GM23338 (cell line): ENCODE data around the gene H1-8. TPM values are rescaled to one million over a fixed set of nuclear protein-coding genes. Genes with fewer than 3 reads are reported as not detected.

ENCODE experiments used
- ATAC-seq: fragments of 200-7000 bp; cut with Tn5 transposase; 3 replicates; pipeline ENCODE4 v1.9.1; 2020
- DNase-seq: peaks from one replicate; pipeline ENCODE4 v3.0.0-alpha.2; 2015; ENCODE audit warnings: low spot score
- H2AFZ ChIP-seq: fragments of 200-600 bp; sonication (generic); 2 replicates; pipeline ENCODE4 v1.8.0; 2016; ENCODE audit warnings: antibody characterized with exemption, mild to moderate bottlenecking, moderate library complexity
- H3F3A ChIP-seq: fragments of 200-600 bp; sonication (generic); replicated peaks from 2 replicates; pipeline ENCODE4 v1.8.0; 2017; ENCODE audit warnings: antibody characterized with exemption, mixed run types, low read depth
- H3K27ac ChIP-seq: fragments of 200-600 bp; sonication (generic); 2 replicates; pipeline ENCODE4 v1.6.1; 2016; ENCODE audit warnings: low read depth
- H3K27me3 ChIP-seq: fragments of 200-600 bp; sonication (generic); 2 replicates; pipeline ENCODE4 v1.8.0; 2016; ENCODE audit warnings: mild to moderate bottlenecking, mixed run types, moderate library complexity; ENCODE audit not compliant: insufficient read depth
- H3K36me3 ChIP-seq: fragments of 200-600 bp; sonication (generic); 2 replicates; pipeline ENCODE4 v1.8.0; 2016; ENCODE audit warnings: mild to moderate bottlenecking; ENCODE audit not compliant: insufficient read depth
- H3K4me1 ChIP-seq: fragments of 200-600 bp; sonication (generic); 2 replicates; pipeline ENCODE4 v1.8.0; 2016; ENCODE audit warnings: mild to moderate bottlenecking, moderate library complexity; ENCODE audit not compliant: insufficient read depth
- H3K4me2 ChIP-seq: fragments of 200-600 bp; sonication (generic); 2 replicates; pipeline ENCODE4 v1.7.1; 2017; ENCODE audit warnings: mixed run types
- H3K4me3 ChIP-seq: fragments of 200-600 bp; sonication (generic); 2 replicates; pipeline ENCODE4 v1.6.1; 2016; ENCODE audit warnings: mixed run types
- H3K79me2 ChIP-seq: fragments of 200-600 bp; sonication (generic); replicated peaks from 2 replicates; pipeline ENCODE4 v1.8.0; 2017; ENCODE audit warnings: mild to moderate bottlenecking; ENCODE audit not compliant: insufficient read depth
- H3K9me2 ChIP-seq: fragments of 200-600 bp; sonication (generic); 2 replicates; pipeline ENCODE4 v1.8.0; 2017; ENCODE audit not compliant: insufficient read depth
- H4K20me1 ChIP-seq: fragments of 200-600 bp; sonication (generic); replicated peaks from 2 replicates; pipeline ENCODE4 v1.8.0; 2017; ENCODE audit warnings: mild to moderate bottlenecking; ENCODE audit not compliant: insufficient read depth
- H3K27ac Mint-ChIP-seq: 2 replicates; pipeline ENCODE4 v1.8.0; 2020; ENCODE audit warnings: inconsistent platforms, mild to moderate bottlenecking, moderate library complexity, mixed read lengths
- H3K27me3 Mint-ChIP-seq: 3 replicates; pipeline ENCODE4 v1.8.0; 2022; ENCODE audit warnings: low read depth, mild to moderate bottlenecking, moderate library complexity, mixed read lengths, inconsistent platforms; ENCODE audit not compliant: insufficient read depth, poor library complexity
- H3K36me3 Mint-ChIP-seq: 3 replicates; pipeline ENCODE4 v1.8.0; 2021; ENCODE audit warnings: low read depth, mild to moderate bottlenecking, inconsistent platforms, moderate library complexity, mixed read lengths
- H3K4me1 Mint-ChIP-seq: 3 replicates; pipeline ENCODE4 v1.8.0; 2020; ENCODE audit warnings: mild to moderate bottlenecking, inconsistent platforms, mixed read lengths
- H3K4me3 Mint-ChIP-seq: 3 replicates; pipeline ENCODE4 v1.8.0; 2021; ENCODE audit warnings: moderate library complexity, mild to moderate bottlenecking, inconsistent platforms, mixed read lengths
- H3K9me3 Mint-ChIP-seq: 3 replicates; pipeline ENCODE4 v1.8.0; 2020; ENCODE audit warnings: moderate library complexity, mild to moderate bottlenecking, inconsistent platforms, mixed read lengths
- CREB1 ChIP-seq: fragments of 250-450 bp; sonication (Bioruptor Pico); IDR thresholded peaks from 2 replicates; pipeline ENCODE4 v1.5.0; 2020; ENCODE audit warnings: low read depth, mild to moderate bottlenecking, moderate library complexity
- EZH2 ChIP-seq: fragments of 200-600 bp; sonication (generic); IDR thresholded peaks from one replicate; pipeline ENCODE4 v1.8.0; 2017; ENCODE audit warnings: antibody characterized with exemption, mild to moderate bottlenecking, low read depth; ENCODE audit not compliant: unreplicated experiment
- EZH2phosphoT487 ChIP-seq: fragments of 200-600 bp; sonication (generic); IDR thresholded peaks from one replicate; pipeline ENCODE4 v1.8.1; 2018; ENCODE audit warnings: antibody characterized with exemption; ENCODE audit not compliant: unreplicated experiment
- JUNB ChIP-seq: IDR thresholded peaks from one replicate; pipeline ENCODE4 v1.6.1; 2016; ENCODE audit warnings: antibody characterized with exemption; ENCODE audit not compliant: unreplicated experiment
- NANOG ChIP-seq: IDR thresholded peaks from 2 replicates; pipeline ENCODE4 v1.6.1; 2016; ENCODE audit warnings: antibody characterized with exemption, borderline replicate concordance
- POLR2AphosphoS5 ChIP-seq: IDR thresholded peaks from 2 replicates; pipeline ENCODE4 v1.6.1; 2016; ENCODE audit warnings: antibody characterized with exemption, low read depth
- STAT1 ChIP-seq: IDR thresholded peaks from one replicate; pipeline ENCODE4 v1.6.1; 2016; ENCODE audit warnings: antibody characterized with exemption; ENCODE audit not compliant: unreplicated experiment
- ZNF114 ChIP-seq: fragments of 250-450 bp; sonication (Bioruptor Pico); IDR thresholded peaks from 2 replicates; pipeline ENCODE4 v1.5.0; 2020; ENCODE audit warnings: mild to moderate bottlenecking, moderate library complexity
- ZNF331 ChIP-seq: fragments of 250-450 bp; sonication (Bioruptor Pico); IDR thresholded peaks from 2 replicates; pipeline ENCODE4 v1.5.0; 2020; ENCODE audit warnings: low read depth, mild to moderate bottlenecking, moderate library complexity
- polyA plus RNA-seq: library from polyadenylated mRNA; unstranded; fragments of >200 nt; fragmentation: Nextera tagmentation; extraction: Ambion mirVana; gene quantifications from 2 replicates; pipeline ENCODE4 v1.2.1, GENCODE V29; 2016
- total RNA-seq: library from RNA; depleted of rRNA; stranded (reverse); fragments of >200 nt; shearing (Covaris generic); gene quantifications from 2 replicates; pipeline ENCODE4 v1.2.3, GENCODE V29; 2014
- TF ChIP-seq, protein P1 (sequence below): IDR thresholded peaks from 2 replicates; pipeline ENCODE4 v1.6.1; 2016; ENCODE audit warnings: antibody characterized with exemption
- TF ChIP-seq, protein P2 (sequence below), 2 experiments: fragments of 200-600 bp in 1 of 2; sonication (generic) in 1 of 2; conservative IDR thresholded peaks; 2 replicates each; pipeline versions ENCODE4 v1.5.1 to v1.6.1; 2016 to 2017; ENCODE audit warnings: antibody characterized with exemption in 2 of 2, low read depth in 2 of 2, mild to moderate bottlenecking in 2 of 2, moderate library complexity in 1 of 2
- TF ChIP-seq, protein P3 (sequence below): IDR thresholded peaks from one replicate; pipeline ENCODE4 v1.6.1; 2018; ENCODE audit warnings: antibody characterized with exemption; ENCODE audit not compliant: unreplicated experiment
- TF ChIP-seq, protein P4 (sequence below): fragments of 250-450 bp; sonication (Bioruptor Pico); IDR thresholded peaks from 2 replicates; pipeline ENCODE4 v1.5.0; 2020; ENCODE audit warnings: mild to moderate bottlenecking, moderate library complexity

Gene H1-8
- total and polyA plus RNA-seq, 2 experiments from 2014 or later, result not detected

DNA sequence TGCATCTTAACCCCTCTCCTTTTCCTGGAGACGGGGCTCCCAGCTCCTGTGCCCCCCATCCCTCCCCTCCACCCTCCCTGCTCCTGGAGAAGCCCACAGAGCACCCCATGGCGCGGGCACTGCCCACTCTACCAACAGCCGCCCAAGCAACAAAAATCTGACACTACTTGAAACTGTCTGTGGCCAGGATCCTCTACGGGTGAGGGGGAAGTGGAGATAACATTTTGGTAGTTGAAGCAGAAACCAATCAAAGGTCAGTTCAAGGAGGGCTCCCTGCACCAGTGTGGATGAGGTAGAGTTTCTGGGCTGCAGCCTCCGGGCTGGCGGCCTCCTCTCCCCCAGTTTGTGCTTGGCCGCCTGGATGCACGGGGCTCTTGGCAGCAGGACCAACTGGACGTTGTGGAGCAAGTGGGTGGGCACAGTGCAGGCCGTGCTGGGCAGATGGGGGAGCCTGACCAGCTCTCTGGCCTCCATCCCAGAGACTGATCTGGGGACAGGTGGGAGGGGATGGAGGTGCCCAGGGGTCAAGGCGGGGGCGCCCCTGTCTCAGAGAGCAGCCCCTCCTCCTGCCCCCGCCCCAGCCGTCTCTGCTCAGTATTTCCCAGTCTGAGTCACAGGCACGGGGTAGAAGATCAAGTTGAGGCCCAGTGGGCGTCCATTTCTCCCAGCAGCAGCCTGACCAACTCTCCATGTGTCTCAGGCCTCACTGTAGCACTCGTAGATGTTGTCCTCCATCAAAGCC is 12.8 kb downstream of the H1-8 start:
- Mint-ChIP-seq H3K9me3 (no peaks in the 10 kb centered on the region), H3K27ac (no peak overlapping the region), H3K36me3 (peaks cover 3% of the 10 kb centered on the region; the same call in 1 of the 3 replicates), H3K4me3 (no peak overlapping the region), H3K4me1 (peaks cover 45% of the 10 kb centered on the region), H3K27me3 (peaks cover 18% of the 10 kb centered on the region)
- Histone ChIP-seq H3K27ac (no peak overlapping the region), H3K4me1 (peaks cover 14% of the 10 kb centered on the region; the same call in 1 of the 2 replicates), H3K9me2 (no peaks in the 10 kb centered on the region), H4K20me1 (no peaks in the 10 kb centered on the region), H3K79me2 (no peaks in the 10 kb centered on the region), H2AFZ (no peak overlapping the region), H3F3A (no peaks in the 10 kb centered on the region), H3K4me2 (no peak overlapping the region), H3K36me3 (no peaks in the 10 kb centered on the region), H3K27me3 (no peaks in the 10 kb centered on the region), H3K4me3 (no peak overlapping the region)
- DNase-seq (no peak), ATAC-seq (no peak)
- TF ChIP-seq CREB1, result no peak
- TF ChIP-seq JUNB, result no peak
- TF ChIP-seq POLR2AphosphoS5, result no peak
- no peak for TF ChIP-seq EZH2
- no peak for TF ChIP-seq EZH2phosphoT487
- TF ChIP-seq, protein P1, sequence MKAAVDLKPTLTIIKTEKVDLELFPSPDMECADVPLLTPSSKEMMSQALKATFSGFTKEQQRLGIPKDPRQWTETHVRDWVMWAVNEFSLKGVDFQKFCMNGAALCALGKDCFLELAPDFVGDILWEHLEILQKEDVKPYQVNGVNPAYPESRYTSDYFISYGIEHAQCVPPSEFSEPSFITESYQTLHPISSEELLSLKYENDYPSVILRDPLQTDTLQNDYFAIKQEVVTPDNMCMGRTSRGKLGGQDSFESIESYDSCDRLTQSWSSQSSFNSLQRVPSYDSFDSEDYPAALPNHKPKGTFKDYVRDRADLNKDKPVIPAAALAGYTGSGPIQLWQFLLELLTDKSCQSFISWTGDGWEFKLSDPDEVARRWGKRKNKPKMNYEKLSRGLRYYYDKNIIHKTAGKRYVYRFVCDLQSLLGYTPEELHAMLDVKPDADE, result no peak
- no peak for TF ChIP-seq NANOG
- TF ChIP-seq, protein P2, sequence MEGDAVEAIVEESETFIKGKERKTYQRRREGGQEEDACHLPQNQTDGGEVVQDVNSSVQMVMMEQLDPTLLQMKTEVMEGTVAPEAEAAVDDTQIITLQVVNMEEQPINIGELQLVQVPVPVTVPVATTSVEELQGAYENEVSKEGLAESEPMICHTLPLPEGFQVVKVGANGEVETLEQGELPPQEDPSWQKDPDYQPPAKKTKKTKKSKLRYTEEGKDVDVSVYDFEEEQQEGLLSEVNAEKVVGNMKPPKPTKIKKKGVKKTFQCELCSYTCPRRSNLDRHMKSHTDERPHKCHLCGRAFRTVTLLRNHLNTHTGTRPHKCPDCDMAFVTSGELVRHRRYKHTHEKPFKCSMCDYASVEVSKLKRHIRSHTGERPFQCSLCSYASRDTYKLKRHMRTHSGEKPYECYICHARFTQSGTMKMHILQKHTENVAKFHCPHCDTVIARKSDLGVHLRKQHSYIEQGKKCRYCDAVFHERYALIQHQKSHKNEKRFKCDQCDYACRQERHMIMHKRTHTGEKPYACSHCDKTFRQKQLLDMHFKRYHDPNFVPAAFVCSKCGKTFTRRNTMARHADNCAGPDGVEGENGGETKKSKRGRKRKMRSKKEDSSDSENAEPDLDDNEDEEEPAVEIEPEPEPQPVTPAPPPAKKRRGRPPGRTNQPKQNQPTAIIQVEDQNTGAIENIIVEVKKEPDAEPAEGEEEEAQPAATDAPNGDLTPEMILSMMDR (conservative IDR thresholded peaks at IDR 0.05; ENCODE audit: low read depth in 2 of 2), result no peak
- TF ChIP-seq, protein P3, sequence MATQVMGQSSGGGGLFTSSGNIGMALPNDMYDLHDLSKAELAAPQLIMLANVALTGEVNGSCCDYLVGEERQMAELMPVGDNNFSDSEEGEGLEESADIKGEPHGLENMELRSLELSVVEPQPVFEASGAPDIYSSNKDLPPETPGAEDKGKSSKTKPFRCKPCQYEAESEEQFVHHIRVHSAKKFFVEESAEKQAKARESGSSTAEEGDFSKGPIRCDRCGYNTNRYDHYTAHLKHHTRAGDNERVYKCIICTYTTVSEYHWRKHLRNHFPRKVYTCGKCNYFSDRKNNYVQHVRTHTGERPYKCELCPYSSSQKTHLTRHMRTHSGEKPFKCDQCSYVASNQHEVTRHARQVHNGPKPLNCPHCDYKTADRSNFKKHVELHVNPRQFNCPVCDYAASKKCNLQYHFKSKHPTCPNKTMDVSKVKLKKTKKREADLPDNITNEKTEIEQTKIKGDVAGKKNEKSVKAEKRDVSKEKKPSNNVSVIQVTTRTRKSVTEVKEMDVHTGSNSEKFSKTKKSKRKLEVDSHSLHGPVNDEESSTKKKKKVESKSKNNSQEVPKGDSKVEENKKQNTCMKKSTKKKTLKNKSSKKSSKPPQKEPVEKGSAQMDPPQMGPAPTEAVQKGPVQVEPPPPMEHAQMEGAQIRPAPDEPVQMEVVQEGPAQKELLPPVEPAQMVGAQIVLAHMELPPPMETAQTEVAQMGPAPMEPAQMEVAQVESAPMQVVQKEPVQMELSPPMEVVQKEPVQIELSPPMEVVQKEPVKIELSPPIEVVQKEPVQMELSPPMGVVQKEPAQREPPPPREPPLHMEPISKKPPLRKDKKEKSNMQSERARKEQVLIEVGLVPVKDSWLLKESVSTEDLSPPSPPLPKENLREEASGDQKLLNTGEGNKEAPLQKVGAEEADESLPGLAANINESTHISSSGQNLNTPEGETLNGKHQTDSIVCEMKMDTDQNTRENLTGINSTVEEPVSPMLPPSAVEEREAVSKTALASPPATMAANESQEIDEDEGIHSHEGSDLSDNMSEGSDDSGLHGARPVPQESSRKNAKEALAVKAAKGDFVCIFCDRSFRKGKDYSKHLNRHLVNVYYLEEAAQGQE, result no peak
- no peak for TF ChIP-seq STAT1
- TF ChIP-seq ZNF114, result no peak
- TF ChIP-seq, protein P4, sequence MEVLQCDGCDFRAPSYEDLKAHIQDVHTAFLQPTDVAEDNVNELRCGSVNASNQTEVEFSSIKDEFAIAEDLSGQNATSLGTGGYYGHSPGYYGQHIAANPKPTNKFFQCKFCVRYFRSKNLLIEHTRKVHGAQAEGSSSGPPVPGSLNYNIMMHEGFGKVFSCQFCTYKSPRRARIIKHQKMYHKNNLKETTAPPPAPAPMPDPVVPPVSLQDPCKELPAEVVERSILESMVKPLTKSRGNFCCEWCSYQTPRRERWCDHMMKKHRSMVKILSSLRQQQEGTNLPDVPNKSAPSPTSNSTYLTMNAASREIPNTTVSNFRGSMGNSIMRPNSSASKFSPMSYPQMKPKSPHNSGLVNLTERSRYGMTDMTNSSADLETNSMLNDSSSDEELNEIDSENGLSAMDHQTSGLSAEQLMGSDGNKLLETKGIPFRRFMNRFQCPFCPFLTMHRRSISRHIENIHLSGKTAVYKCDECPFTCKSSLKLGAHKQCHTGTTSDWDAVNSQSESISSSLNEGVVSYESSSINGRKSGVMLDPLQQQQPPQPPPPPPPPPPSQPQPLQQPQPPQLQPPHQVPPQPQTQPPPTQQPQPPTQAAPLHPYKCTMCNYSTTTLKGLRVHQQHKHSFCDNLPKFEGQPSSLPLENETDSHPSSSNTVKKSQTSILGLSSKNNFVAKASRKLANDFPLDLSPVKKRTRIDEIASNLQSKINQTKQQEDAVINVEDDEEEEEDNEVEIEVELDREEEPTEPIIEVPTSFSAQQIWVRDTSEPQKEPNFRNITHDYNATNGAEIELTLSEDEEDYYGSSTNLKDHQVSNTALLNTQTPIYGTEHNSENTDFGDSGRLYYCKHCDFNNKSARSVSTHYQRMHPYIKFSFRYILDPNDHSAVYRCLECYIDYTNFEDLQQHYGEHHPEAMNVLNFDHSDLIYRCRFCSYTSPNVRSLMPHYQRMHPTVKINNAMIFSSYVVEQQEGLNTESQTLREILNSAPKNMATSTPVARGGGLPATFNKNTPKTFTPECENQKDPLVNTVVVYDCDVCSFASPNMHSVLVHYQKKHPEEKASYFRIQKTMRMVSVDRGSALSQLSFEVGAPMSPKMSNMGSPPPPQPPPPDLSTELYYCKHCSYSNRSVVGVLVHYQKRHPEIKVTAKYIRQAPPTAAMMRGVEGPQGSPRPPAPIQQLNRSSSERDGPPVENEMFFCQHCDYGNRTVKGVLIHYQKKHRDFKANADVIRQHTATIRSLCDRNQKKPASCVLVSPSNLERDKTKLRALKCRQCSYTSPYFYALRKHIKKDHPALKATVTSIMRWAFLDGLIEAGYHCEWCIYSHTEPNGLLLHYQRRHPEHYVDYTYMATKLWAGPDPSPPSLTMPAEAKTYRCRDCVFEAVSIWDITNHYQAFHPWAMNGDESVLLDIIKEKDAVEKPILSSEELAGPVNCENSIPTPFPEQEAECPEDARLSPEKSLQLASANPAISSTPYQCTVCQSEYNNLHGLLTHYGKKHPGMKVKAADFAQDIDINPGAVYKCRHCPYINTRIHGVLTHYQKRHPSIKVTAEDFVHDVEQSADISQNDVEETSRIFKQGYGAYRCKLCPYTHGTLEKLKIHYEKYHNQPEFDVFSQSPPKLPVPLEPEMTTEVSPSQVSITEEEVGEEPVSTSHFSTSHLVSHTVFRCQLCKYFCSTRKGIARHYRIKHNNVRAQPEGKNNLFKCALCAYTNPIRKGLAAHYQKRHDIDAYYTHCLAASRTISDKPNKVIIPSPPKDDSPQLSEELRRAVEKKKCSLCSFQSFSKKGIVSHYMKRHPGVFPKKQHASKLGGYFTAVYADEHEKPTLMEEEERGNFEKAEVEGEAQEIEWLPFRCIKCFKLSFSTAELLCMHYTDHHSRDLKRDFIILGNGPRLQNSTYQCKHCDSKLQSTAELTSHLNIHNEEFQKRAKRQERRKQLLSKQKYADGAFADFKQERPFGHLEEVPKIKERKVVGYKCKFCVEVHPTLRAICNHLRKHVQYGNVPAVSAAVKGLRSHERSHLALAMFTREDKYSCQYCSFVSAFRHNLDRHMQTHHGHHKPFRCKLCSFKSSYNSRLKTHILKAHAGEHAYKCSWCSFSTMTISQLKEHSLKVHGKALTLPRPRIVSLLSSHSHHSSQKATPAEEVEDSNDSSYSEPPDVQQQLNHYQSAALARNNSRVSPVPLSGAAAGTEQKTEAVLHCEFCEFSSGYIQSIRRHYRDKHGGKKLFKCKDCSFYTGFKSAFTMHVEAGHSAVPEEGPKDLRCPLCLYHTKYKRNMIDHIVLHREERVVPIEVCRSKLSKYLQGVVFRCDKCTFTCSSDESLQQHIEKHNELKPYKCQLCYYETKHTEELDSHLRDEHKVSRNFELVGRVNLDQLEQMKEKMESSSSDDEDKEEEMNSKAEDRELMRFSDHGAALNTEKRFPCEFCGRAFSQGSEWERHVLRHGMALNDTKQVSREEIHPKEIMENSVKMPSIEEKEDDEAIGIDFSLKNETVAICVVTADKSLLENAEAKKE (CRISPR knock-in tag), result no peak
- TF ChIP-seq ZNF331 (CRISPR knock-in tag), result no peak
